ENCODE results near the gene ACOX2.

ACOX2 gene

DNA sequence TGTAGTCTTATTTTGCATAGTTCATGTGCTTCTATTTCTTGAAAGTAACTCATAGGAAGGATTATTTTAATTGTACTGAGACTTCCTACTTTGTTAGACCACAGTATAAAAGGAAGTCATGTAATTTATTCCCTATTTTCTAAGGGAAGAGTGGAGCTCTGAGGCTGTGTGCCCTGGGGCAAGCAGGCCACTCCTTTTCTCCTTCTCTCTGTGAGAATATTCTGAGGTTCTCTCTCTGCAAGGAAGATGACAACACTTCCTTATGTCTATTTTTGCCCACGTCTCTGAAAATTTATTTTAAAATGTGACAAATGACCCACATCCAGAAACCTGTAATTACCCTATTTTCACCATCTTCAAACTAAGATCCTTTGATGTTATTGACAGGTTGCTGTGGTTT, 34.1 kb downstream of the ACOX2 start:
- no peak for DNase-seq

DNA sequence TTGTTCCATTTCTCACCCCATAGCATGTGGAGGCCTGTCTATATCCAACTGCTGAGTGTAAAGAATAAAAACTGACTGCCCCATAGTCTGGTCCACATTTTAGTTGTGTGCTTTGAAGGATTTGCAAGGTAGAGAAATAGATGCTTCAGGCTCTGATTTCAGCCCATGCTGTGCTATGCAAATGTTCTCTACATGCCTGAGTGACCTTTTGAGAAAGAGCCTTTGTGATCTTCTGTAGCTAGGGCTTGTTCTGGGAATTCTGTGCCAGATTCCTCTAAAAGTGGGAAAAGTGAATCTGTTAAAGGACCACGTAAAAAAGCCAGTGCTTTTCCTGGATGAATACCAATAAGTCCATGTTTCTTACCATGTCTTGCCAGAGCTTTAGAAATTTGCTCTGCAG, 39.9 kb downstream of the ACOX2 start:
- DNase-seq = peak in 3 of 14 donors; percentile 15 to 91 (median 21)

DNA sequence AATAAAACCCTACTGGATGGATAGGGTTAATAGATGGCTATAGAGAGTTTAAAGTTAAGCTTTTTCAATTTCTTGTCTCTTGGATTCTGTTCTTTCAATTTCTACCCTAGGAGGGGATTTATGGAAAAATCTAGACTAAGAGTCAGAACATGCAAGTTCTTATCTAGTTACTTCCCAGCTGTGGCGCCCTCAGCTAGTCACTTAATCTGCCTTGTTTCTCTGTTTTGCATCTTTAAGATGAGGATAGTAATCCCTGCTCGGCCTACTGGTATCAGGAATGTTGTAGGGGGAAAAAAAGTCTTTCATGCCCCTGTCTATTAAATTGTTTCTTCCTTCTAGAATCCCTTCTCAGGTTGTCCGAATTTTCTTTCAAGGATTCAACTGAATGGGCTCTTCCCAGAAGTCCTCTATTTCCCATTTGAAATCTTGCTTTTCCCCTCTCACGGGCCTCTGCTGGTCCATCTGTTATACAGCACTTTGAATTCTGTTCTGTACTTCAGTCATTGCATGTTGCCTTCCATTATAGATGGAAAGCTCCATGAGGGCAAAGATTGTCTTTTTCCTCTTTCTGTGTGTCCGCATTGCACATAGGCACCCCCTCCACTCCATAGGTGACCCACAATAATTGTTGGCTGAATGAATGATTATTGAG, 40.7 kb downstream of the ACOX2 start:
- DNase-seq = peak in 1 of 14 donors; percentile 61

DNA sequence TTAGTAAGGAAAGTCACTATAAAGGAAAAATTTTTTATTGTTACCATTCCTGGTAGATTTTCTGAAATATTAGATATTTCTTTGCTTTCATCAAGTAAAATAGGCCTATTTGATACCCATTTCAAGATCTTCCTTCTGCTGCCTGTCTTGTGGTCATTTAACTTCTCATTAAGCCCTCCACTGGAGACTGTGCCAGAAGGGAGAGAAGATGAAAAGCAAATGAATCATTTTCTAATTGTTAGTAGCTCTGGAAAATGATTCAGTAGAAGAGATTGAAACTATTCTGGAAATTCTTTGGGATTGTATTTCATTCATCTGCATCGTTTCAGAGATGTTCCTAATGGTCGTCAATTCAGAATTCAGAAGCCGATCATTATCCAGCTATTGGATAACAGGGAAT, 41.9 kb downstream of the ACOX2 start:
- DNase-seq = no peak

DNA sequence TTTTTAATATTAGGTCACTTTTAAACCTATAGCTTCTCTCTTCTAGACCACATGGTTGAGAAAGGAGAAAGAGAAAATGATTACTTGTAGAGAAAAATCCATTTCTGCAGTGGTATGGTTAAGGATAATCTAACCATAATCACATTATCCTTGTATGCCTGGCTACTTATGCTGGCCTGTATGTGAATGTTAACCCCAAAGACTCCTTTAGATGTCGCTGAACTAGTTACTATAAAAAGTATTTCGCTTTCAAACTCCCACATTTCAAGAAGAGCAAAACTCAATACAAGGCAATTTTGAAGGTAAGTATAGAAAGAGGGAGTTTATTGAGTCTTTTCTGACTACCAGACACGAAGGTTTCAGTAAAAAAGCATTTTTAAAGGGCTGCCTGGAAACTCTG, 42.9 kb downstream of the ACOX2 start:
- DNase-seq = peak in 1 of 14 donors; percentile 25

DNA sequence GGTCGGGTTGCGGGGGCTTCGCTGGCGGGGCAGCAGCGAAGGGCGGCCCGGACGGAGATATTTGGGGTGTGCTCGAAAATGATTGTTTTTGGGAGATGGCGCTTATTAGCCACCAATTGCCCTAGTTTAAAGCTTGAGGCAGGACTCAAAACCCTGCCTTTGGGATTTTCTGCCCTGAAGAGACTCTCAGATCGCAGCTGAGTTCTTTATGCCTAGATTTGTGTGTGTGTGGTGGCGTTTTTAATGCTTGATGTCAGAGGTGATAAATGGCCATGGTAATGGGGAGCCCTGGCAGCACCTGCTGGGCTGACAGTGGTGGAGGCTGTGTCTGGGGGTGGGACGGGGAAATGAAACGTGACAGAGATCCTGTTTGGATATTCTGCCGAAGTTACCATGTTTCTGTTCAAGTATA, 44.5 kb downstream of the ACOX2 start:
- peak in 3 of 14 donors; percentile 21 to 47 (median 40) for DNase-seq

DNA sequence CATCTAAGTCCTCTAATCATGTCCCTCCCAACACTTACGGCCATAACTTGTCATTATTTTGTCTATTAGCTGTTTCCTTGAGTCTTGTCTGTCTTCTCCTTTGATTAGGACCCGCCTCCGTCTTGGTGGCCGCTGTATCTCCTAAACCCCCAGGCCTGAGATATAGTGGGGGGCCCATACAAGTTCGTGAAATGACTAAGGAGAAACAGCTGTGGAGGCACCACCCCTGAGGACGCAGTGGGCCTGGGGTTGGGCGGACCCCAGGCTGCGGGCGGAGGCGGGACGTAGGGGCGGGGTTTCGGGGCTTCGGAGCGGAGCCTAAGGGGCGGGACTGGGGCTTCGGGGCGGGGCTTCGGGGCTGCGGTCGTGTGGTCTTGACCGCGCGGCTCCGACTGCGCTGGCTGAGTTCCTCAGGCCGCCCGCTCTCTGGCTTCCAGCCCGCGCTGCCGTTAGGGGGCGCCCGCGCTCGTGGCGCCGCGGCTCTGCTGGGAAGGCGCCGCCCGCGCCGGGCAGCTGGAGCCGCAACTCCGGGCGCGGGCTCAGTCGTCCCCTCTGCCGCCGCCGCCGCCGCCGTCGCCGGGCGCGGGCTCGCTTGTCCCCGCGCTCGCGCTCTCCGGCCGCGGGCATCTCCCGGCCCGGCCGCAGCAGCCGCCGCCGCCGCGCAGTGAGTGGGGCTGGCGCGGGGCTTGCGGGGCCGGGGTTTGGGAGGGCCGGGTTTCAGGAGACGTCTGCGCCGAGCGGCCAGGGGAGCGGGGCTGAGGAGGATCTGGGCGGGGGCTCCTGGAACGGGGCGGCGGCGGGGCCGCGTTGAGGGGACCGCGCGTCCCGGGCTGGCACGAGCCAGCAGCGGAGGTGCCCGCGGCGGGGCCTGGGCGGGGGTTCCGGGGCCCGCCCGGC, 45.2 kb downstream of the ACOX2 start, which contains the start of gene KCTD6:
KCTD6 (plus strand) TSS at position 591 of the 897 bp plus-strand sequence. CDS start 6,660 bp downstream, outside the sequence.
- DNase-seq = peak; percentile 21 to 92 (median 77)

DNA sequence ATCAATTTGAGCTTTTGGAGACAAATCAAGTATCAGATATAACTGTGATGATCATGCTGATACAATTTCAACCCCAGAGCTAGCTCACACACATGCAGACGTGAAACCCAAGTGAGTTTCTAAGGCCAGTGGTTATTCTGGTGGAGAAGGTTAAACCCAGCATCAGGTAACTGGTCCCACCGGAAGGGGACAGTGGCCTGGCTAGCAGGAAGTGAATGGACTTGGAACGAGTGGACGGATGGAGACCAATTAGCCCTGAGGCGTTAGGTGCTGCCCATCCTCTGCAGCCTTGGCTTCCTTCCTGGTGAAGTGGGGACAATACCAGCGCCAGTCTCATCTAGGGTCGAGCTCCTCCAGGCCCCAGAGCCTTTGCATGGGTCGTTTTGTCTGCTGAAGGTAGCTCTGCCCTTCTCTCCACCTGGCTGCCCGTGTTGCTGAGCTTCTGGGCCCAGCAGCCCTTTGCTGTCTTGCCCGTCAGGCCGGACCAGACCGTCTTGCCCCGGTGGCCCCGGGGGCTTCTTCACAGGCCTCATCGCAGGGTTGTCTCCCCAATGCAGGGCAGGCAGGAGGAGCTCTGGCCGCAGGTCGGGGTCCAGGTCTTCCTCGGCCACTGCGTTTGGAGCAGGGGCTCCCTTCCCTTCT, 46.0 kb downstream of the ACOX2 start:
- DNase-seq = peak in 4 of 14 donors; percentile 29 to 62 (median 50)

DNA sequence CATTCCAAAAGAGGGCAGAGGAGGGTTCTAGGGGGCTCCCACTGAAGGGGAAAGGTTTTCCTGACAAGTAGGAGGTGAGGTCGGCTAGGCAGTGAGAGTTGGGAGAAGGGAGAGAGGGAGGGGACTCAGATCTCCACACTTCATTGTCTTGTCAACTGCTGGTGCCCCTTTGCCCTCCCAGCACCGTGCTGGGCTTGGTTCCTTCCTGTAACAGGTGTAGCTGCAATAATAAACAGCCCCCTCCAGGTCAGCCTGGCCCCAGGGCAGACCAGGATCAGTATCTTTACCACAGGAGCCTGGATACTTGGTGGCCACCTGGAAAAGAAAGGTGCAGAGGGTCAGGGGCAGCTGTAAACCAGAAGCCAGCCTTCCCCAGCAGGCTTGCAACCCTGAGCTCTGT, 48.0 kb downstream of the ACOX2 start:
- no peak for DNase-seq

DNA sequence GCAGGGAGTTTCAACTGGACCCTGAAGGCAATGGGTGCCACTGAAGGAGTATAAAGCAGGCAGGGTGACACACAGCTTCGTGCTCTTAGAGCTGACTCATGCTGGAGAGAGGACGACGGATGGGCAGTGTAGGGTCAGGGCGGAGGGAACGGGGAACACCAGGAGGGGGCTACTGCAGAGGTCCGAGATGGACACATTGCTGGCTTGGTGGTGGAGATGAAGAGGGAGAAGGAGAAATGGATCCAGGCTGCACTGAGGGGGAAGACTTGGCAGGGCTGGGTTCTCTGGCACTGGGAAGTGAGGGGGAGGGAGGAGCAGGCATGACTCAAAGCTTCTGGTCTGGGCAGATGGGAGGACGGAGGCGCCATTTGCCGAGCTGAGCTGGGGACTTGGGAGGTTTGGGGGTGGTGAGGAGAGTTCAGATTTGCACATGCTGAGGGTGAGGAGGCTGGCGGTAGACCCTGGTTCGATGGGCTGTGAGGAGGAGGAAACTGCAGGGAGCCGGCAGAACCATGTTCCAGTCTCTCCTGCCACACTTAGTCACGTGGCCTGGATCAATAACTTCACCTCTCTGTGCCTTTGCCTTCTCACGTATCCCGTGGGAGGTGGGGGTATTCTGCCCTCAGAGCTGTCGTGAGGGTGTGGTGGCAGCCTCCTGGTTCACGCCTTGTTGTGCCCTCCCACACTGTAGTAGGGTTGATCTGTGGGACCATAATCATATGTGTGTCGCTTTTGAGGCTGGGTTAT, 49.7 kb downstream of the ACOX2 start:
- peak in 2 of 14 donors; percentile 10 to 35 for DNase-seq

DNA sequence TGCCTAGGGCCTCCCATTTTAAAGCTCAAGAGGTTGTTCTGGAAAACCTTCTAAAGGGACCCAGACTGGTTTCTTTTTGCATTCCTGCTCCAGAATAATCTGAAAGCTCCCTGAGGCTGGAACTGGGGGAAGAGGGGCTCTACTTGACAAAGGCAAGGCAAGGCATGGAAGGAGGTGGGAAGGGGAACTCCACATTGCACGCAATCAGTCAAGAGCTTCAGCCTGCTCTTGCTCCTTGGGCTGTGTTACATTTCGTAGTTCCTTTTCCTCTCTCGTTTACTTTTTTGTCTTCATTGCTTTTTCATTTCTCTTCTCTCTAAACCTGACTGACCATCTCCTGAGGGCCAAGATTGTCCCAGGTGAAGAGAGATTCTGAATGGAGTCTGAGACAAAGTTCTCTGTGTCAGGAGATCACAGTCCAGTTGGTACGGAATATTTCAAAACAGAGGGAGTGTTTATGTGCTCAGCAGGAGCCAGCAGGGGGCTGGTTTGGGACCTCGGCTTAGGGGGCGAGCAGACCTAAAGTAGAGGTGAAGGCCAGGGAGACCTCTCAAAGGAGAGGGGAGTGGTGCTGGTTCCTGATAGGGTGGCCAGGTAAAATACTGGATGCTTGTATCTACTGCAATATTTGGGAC, 51.1 kb downstream of the ACOX2 start:
- no peak for DNase-seq

DNA sequence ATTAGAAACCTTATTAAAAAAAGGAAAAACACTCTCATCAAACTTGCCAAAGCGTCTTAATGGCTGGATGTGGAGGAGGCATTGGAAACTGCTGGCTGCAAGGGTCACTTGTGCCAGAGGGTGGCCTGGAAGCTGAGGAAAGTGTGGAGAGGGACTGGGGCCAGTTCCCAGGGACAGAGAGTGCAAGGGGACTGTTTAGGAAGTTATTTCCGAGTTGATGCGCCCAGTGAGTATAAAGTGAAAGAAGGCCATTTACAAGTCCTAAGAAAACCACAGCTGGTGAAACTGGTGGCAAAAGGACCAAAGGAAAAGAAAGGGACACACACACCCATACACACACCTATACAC, 52.3 kb downstream of the ACOX2 start:
- DNase-seq = no peak

DNA sequence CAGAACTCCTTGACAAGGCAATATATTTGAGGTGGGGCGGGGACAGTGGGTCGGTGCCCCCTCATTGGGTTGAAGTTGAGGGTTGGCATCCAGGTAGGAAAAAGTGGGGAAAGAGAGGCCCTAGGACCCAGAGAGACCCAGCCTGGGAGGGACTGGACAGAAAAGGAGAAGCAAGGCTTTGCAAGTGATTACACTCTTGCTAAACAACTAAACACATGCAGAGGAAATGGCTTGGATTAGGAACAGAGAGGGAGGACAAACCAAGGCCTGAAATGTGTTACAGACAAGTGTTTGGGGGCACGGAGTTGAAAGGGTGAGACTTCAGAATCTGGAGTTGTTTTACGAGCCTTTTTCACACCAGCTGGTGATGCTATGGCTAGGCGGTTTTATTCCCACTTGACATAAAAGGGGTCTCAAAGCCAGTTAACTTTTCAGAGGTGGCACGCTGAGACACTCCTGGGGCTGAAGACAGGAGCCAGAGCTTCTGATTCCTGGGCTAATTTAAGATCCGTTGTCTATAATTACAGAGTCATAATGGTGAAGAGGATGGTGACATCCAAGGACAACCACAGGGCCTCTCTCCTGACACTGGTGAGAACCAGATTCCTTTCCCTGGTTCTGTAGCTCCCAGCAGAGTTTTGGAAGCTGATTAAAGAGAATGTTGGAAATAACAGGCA, 52.8 kb downstream of the ACOX2 start:
- no peak for DNase-seq

DNA sequence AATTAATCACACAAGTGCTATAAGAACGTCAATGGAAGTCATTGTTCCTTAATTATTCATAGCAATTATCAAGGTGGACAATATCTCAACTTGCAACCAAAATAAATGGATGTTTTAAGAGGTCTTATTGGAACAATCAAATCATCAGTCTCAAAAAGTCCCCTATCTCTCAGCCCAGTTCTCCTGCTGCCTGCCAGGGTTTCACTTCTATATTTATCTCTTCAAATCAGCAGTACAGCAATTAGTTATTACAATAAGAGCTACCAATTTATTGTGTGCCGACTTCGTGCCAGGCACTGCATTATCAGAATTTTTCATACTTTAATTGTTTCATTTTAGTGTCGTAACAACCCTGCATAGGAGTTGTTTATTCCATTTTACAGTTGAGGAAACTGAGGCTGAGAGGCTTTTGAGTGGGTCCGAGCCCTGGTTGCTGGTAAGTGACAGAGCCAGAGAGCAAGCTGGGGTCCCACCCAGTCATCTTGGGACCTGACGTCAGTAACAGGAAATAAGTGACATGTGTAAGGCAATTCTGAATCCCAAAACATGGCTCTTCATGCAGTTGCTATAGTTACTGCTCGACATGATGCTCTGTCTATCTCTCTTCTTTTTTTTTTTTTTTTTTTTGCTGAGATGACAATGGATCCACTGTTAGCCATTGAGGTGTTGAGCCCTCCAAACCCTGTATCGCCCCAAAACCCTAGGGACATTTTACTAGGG, 53.9 kb downstream of the ACOX2 start:
- no peak for DNase-seq

DNA sequence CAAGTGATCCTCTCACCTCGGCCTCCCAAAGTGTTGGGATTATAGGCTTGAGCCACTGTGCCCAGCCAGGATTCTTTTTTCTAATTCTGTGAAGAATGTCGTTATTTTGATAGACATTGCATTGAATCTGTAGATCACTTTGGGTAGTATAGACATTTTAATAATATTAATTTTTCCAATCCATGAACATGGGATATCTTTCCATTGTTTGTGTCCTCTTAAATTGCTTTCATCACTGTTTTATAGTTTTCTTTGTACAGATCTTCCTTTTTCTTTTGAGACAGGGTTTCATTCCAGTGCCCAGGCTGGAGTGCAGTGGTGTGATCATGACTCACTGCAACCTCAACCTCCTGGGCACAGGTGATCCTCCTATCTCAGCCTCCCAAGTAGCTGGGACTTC, 56.7 kb downstream of the ACOX2 start:
- DNase-seq = no peak

DNA sequence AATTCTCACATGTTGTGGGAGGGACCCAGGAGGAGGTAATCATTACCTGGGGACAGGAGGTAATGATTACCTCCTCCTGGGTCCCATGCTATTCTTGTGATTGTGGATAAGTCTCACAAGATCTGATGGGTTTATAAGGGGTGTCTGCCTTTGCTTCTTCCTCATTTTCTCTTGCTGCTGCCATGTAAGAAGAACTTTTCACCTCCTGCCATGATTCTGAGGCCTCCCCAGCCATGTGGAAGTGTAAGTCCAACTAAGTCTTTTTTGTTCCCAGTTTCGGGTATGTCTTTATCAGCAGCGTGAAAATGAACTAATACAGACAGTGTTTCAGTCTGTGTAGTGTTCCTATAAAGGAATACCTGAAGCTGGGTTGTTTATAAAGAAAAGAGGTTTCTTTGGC, 58.2 kb downstream of the ACOX2 start:
- DNase-seq = no peak

DNA sequence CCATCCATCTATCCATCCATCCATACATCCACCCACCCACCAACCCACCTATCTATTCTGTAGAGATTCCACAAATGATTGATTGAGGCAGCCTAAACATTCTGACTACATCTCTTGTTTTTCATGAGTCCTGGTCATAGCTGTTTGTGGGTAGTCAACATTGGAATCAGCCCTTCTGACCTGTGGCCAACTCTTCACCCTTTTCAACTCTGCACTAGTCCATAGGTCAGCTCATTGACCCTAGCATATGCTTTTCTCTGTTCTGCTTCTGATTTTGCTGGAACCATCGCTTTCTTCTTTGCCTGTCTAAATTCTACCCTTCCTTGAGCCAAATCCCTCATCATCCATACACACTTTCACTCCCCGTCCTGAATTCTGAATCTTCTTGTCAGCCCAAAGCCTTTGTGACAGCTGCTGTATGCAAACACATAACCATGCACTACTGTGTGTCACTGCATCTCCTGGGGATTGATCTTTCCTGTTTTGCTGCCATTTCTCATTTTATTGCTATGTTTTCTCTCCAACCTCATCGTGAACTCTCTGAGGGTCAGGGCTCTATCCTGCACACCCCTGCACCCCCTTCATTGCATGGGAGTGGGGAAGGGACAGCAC, 61.9 kb downstream of the ACOX2 start:
- DNase-seq = no peak

DNA sequence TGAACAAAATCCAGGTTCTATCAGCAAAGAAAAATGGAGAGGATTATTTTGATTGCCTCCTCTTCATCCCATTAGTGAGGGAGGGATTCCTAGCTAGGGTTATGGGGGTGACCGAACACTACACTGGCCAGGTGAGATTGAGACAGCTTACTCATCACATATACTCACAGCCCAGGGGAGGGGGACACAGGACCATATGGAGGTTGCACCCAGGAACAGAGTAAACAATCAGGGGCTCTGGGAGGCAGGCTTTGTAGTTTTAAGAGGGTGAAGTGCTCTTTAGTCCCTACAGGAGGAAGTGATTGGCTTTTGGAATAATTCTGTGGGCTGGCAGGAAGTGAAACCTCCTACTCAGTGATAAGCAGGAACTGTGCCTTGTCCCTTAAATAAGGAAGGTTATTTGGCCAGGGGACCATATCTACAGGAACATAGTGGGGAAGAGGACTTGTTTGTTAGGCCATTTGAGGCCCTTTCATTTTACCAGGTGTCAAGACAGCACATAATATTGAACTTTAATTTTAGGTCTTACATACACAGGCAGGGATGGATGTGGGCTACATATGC, 62.6 kb downstream of the ACOX2 start:
- no peak for DNase-seq

DNA sequence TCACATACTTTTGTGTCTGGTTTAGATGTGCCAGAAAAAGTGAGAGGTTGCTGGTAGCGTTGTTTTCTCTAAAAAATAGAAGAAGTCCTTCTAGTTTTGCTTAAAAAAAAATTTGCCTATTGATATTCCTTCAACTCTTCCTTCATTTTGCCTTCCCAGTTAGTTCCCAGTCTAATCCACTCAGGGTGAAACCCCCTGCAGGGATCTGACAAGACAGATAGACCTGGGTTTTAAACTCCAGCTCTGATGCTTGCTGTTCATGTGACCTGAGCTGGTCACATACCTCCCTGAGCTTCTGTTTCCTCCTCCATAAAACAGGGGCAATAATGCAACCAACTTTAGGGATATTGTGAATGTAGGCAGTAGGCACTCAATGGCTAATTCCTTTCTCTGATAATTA, 63.7 kb downstream of the ACOX2 start:
- DNase-seq = no peak
